Stimulated activated CD4-positive, alpha-beta T cell treated with anti-CD3 and anti-CD28 coated beads, TNF-alpha, amount 100 ng/mL, for 4 hours (primary cell): ENCODE measurements around the gene CAMKK2.
"Not testable (repeated sequence)": the region's sequence is repeated elsewhere in the genome, so short reads cannot be mapped to it uniquely, and the experiment has no call there.

ENCODE experiments used
- DNase-seq, 3 experiments: peaks; one replicate each; pipeline ENCODE4 v3.0.0-alpha.2; 2020; ENCODE audit warnings: low read depth in 3 of 3

The CAMKK2 gene

DNA sequence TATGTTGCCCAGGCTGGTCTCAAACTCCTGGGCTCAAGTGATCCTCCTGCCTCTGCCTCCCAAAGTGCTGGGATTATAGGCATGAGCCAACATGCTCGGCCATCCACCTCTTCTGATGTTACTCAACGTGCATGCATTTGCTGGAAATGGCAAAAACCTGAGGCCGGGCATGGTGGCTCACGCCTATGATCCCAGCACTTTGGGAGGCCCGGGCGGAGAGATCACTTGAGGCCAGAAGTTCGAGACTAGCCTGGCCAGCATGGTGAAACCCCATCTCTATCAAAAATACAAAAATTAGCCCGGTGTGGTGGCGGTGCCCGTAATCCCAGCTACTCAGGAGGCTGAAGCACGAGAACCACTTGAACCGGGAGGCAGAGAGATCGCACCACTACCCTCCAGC lies 1.9 kb upstream of the CAMKK2 start:
- DNase-seq: not testable (repeated sequence)

DNA sequence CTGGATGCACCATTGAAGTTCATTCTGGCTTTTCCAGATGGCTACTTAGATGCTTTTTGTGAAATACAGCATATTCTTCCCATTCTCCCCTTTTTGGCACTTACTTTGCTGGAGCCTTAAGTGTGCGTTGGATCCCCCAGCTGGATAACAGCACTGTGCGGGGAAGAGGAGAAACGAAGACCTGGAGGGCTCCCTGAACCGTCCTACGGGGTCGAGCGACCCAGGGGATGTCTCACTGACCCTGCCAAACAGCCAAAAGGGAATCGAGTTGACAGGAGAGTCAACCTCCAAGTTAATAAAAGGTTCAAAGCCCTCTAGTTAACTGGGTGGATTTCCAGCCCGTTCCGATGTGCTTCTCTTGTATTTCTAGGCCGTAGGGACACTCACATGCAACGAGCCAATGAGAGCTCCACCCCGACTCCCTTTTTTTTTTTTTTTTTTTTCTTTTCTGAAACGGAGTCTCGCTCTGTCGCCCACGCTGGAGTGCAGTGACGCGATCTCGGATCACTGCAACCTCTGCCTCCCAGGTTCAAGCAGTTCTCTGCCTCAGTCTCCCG lies 1.0 kb upstream of the CAMKK2 start:
- peak; percentile 18 to 54 (median 21) for DNase-seq

DNA sequence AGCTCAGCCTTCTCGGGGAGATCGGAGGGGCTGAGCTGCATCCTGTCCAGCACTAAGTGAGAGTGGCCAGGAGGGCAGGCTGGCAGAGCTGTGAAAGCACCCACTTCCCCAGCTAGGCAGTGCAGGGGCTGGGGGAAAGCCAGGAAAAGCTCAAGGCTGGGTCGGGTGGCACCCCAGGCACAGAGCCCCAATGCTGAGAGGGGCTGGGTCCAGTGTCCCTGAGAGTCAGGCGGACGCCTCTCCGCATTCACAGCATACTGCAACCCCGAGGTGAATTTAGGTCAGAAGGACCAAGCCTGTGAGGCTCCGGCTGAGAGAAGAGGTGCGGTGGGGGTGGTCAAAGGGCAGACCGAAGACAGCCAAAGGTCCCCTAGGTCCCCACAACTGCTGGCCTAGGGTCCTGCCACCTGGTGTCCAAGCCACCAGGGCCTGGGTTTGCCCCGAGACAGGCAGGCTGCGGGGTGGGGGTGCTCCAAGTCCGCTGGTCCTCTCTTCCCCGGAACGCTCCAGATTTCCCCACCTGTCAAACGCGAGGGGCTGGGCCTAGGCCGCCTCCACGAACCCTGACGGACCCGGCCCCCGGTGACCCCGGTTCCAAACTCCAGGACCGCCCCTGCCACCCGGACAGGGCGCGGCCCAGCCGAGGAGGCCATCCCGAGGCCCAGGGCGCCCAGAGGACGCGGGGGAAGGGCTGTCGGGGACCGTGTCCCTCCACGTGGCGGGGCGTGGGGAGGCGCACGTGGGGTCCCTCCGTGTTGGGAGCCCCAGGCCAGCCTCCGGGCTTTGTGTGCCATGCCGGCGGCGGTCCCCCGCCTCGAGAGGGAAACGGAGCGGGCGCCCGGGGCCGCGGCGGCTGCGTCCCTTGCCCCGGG lies 527 bp downstream of the CAMKK2 start:
- DNase-seq: peak in 1 of 3 experiments; percentile 45

DNA sequence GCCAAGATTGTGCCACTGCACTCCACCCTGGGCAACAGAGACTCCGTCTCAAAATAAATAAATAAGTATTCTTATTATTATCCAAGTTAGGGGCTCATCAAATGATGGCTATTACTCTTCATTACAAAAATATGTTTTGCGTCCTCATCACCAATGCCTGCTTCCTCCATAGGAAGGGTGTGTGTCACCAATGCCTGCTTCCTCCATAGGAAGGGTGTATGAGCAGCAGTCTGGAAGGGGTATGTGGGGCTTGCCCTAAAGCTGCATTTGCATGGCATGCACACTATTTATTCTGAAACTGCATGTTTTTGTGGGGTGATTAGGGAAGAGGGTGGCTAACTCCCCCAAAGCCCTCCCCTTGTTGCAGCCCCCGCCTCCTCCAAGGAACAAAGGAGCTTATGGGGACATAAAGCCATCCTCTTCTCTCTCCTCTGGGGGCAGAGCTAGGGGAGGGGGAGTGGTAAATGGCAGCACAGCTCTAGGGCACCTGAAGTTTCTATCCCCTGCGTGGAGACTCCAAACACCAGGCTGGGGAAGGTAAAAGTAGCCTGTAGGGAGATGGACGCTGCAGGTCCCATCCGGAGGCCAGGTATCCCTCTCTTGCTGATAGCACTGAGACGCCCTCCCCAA lies 1.3 kb downstream of the CAMKK2 start:
- no peak for DNase-seq

DNA sequence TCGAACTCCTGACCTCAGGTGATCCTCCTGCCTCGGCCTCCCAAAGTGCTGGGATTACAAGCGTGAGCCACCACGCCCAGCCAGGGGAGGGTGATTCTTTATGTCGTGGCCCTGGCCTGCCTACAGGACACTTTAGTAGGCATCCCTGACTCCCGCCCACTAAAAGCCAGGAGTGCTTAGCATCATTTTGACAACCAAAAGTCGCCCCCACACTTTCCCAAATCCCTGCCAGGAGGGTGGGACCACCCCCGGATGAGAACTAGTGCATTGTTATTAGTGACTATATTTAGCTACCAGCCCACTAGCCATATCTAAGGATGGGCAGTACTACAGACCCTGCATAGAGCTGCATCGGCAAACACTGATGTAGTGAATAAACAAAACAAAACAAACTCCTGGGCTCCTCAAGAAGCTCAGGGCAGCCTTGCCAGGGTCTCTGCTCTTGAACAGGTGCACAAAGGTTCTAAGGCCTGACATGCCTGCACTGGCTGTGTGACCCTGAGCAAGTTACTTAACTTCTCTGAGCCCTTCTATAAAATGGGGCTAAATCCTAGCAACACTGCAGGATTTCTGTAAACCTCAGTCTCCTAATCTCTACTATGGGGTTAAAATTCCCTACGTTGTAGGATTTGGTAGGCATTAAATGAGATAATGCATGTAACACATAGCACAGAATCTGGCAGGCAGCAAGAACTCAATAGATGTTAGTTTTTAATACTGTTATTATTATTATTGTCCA lies 2.2 kb downstream of the CAMKK2 start:
- no peak for DNase-seq

DNA sequence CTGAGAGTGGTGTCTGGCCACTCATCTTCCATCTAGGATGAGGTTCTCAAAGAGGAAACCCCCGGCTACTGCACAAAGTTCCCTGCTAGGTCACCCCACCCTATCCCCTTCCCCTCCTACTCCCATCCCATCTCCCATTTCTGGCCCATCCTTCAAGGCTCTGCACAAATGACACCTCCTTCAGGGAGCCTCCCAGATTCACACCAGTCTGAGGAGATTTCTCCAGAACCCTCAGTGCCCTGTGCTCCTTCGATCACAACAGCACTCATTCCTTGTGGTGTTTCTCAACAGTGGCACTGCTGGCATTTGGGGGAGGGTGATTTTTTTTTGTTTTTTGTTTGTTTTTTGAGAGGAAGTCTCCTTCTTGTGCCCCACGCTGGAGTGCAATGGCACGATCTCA lies 2.9 kb downstream of the CAMKK2 start:
- DNase-seq: no peak

DNA sequence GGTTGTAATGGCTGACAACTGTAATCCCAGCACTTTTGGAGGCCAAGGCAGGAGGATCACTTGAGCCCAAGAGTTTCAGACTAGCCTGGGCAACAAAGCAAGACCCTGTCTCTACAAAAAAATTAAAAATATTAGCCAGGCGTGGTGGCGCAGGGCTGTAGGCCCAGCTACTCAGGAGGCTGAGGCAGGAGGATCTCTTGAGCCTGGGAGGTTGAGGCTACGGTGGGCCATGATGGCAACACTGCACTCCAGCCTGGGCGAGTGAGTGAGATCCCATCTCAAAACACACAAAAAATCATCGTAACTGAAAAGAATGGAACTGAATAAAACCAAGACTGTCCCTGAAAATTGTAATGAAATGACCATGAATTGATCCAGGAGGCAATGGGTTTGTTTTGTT lies 6.1 kb downstream of the CAMKK2 start:
- no peak for DNase-seq

DNA sequence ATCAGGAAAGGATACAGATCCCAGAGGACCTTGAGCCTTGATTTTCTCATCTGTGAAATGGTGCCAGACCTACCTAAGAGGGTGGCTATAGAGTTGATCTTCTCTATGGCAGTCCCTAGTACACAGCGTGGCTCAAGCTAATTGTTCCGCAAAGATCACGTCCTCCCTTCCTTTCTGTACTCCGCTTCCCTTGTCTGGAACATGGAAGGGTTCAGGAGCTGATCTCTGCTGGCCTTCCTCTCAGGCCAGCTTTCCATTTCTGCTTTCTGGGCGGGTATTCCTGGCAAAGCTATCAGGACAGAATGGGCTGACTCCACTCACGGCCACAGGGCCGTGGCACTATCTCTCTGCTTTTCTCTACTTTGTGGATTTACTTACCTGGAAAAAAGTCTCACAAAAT lies 6.5 kb downstream of the CAMKK2 start:
- no peak for DNase-seq

DNA sequence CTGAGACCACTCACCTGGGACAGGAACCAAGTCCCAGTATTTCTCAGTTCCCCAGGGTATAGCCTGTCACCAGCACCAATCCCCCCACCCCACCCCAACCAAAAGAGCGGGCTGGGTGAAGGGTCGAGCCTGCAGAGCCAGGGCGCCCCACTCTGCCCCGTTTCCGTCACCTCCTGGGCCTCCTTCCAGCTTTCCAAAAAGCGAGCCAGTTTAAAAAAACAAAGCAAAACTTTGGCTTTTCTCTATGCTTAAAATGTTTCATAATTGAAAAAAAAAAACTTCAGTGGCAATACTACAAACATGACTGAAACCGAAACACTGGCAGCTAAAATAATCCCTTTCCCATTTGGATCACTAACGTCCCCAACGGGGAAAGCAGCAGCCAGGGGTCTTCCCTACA lies 7.5 kb downstream of the CAMKK2 start:
- DNase-seq: no peak

DNA sequence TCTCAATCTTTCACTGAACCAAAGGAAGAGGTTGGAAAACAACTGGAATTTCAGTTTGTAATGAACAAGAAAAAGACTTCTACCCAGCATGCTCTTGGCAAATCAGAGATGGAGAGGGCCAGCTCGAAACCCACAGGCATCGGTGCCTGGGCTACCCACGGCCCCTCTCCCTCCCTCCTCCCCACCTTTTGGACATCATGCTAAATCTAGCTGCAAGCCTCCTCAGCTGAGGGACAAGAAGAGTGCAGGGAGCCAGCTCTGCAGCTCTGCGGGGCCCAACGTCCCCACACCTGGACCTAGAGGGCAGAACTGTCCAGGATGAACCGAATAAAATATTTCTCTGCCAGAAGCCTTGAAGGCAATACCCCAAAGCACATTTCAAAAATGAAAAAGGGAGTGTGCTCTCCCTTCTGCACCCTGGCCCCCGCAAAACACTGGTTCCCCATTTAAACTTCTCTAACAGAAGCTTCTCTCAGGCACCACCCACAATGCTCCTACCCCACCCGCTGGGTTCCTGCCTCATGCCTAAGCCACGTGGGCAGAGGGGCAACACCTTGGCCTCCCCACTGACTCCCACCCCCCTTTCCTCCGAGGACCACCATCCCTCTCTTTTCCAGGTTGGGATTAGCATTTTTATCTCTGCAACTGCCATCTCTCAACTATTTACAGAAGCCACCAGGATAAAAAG lies 8.2 kb downstream of the CAMKK2 start:
- DNase-seq: no peak

DNA sequence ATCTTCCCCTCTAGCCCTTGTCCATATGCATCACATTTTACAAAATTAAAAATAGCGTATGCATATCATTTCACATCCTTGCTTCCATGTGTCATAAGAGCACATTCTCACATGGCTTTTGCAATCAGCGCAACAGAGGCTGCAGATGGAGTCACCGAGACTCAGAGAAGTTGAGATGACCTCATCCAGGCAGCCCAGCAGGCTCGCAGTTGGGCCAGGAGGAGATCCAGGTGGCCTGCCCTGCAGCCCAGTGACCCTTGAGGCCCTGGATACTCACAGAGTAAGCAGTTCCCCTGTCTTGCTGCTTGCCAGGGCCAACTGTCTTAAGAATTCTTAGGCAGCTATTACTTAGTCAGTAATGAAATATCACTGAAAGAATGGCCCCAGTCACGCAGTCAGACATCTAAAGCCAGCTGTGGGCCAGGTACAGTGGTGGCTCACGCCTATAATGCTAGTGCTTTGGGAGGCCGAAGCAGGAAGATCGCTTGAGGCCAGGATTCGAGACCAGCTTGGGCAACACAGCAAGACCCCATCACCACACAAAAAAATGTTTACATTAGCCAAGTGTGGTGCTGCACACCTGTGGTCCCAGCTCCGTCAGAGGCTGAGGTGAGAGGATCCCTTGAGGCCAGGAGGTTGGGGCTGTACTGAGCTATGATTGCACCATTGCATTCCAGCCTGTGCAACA lies 9.1 kb downstream of the CAMKK2 start:
- DNase-seq: no peak

DNA sequence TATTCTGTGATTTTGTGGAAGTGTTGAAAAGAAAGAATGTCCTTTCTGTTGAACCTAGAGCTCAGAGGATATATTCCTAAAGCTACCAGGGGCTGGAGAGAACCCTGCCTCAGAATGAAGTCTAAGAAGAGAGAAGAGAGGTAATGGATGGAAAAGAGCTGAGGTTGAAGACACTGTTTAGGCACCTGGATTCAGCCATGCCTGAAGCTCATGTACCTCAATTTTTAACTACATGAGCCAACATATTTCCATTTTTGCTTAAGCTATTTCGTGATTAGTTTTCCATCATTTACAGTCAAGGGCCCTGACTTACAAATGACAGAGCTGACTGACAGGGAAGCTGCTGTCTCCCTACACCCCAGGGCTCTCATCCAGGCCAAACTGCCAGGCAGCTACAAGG lies 10.7 kb downstream of the CAMKK2 start:
- DNase-seq: no peak

DNA sequence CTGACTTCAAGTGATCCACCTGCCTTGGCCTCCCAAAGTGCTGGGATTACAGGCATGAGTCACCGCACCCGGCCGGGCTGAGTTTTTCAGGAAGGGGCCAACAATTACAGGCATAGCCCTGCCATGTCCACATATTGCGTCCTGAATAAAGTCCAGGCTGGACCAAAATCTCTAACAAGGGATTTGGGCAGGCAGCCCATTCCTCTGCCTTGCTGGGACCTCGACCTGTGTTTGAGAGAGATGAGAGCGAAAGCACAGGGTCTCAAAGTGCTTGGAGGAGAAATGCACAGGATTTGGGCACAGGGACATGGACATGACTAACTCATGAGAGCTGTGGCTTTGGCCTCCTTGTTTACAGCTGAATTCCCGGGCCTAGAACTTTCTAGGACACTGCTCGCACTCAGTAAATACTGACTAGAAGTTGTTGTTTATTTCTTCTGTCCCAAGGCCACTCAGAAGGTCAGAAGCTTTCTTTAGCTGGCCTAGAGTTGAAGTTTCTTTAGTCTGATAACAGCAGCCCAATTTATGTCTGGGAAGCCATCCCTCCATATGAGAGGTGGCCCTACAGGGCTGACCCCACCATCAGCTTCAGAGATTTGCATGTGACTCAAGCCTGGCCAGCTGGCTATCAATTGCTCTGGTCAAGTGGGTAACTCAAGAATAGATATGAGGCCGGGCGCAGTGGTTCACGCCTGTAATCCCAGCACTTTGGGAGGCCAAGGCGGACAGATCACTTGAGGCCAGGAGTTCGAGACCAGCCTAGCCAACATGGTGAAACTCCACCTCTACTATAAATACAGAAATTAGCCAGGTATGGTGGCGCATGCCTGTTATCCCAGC lies 11.7 kb downstream of the CAMKK2 start:
- no peak for DNase-seq

DNA sequence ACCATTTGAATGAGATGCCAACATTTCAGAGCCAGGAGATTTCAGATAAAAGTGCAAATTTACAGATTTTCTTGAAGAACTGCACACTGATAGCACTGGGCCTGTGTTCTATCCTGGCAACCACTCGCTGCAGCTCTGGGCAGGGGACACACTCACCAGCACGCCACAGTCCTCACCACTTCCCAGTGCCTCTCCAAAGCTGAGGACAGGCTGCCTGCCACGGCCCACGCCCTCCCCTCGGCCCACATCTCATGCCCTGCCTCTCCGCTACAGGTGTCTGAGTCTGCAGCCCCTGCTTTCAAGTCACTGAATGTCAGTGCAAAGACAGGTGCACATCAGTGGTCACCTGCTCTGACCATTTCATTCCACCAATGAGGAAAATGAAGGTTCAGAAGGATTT lies 12.7 kb downstream of the CAMKK2 start:
- no peak for DNase-seq

DNA sequence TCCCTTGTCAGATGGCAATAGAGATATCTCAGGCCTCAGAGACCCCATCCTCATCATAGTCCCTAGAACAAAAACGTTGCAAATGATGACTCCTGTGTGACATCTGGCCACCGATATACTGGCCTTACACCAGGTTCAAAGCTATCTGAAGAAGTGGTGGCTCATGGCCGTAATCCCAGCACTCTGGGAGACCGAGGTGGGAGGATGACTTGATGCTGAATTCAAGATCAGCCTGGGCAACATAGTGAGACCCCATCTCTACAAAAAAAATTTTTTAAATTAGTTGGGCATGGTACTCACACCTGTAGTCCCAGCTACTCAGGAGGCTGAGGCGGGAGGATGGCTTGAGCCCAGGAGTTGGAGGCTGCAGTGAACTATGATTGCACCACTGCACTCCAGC lies 13.1 kb downstream of the CAMKK2 start:
- no peak for DNase-seq

DNA sequence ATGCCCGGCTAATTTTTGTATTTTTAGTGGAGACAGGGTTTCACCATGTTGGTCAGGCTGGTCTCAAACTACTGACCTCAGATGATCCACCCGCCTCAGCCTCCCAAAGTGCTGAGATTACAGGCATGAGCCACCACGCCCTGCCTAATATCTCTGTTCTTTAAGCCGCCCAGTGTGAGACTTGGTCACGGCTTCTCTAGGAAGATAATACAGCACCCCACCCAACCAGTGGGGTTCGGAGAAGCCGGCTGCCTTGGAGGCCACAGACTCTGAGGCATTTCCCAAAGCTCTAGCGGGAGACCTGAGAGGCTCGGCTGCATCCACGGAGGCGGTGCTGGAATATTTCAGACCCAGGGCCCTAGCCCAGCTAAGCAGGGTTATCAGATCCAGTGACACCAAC lies 13.6 kb downstream of the CAMKK2 start:
- DNase-seq: not testable (repeated sequence)

DNA sequence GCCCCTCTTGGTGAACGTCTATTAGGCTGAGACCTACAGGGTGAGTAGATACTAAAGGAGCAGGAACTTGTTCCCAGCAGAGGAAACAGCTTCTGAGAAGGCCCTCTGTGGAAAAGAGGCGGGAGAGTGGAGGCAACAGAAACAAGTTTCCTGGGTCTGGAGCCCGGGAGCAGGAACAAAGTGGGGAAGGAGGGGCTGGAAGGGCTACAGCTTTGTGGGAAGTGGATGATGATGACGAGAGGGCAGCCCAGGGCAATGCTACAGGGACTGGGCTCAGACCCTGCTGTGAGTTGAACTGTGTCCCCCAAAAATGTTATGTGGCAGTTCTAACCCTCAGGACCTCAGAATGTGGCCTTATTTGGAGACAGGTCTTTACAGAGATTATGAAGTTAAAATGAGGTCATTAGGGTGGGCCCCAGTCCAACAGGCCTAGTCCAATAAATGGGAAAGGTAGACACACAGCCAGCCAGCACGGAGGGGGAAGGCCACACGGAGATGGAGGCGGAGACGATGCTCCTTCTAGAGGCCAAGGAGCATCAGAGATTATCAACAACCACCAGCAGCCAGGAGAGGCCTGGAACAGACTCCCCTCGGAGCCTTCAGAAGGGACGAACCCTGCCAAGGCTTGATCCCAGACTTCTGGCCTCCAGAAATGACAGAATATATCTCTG lies 14.3 kb downstream of the CAMKK2 start:
- DNase-seq: no peak

DNA sequence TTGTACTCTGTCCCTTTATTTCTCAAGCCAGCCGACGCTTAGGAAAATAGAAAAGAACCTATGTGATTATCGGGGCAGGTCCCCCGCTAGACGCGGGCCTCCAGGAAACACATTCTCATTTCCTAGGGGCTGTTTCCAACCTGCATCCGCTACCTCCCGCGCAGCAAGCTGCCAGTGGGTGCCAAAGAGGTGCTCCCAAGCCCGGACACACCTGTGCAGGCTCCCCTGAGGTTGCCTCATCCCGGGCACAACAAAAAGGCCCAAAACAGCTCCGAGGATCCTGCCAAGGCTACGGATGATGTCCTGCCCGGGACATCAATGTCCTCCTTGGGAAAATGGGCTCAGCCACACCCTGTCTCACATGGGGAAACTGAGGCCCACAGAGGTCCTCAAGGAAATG lies 15.4 kb downstream of the CAMKK2 start:
- not testable (repeated sequence) for DNase-seq

DNA sequence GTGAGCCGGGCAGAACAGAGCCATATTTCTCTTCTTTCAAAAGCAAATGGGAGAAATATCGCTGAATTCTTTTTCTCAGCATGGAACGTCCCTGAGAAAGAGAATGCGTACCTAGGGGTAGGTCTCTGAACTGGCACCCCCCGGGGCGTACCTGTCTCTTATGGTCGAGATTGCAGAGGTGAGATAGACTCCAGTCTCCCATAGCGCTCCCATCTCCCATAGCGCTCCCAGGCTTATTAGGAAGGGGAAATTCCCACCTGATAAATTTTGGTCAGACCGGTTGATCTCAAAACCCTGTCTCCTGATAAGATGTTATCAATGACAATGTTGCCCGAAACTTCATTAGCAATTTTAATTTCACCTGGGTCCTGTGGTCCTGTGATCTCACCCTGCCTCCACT lies 16.0 kb downstream of the CAMKK2 start:
- not testable (repeated sequence) for DNase-seq

DNA sequence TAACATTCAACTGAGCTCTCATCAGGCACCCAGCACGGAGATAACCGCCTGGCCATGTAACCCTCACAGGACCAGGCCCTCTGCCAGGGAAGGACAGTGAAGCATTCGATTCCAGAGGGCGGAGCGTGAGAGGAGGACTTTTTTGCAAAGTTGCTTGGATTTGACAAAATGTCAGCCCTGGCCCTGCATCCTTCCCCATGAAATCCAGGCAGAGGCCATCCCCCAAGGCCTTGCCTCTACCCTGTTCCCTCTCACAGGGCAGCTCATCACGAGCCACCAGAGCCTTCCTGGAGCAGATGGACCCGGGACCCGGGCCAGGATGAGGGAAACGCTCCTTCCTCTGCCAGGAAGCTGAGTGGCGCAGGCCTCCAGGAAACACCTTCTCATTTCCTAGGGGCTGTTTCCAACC lies 17.0 kb downstream of the CAMKK2 start:
- DNase-seq: no peak
